Calu3 (cell line): ENCODE measurements around the gene SEMA5A. TPM values are rescaled to one million over a fixed set of nuclear protein-coding genes. Genes with fewer than 3 reads are reported as not detected.

Experiments
- BruUV-seq: library from RNA; stranded (reverse); fragments of 400-500 nt; replicated peaks from 2 replicates; lab custom pipeline; 2021; lab: Mats Ljungman, UMichigan
- CTCF ChIA-PET: fragments of 300-600 bp; sonication (Branson Sonifier 250); formaldehyde crosslinking; loops from one replicate; lab custom pipeline; 2022; ENCODE audit warnings: antibody characterized with exemption; lab: Charles Lee
- DNase-seq: peaks from one replicate; pipeline ENCODE4 v3.0.0; 2022
- H3K27ac Mint-ChIP-seq: one replicate; pipeline ENCODE4 v1.8.0; 2022; ENCODE audit warnings: mixed read lengths; ENCODE audit not compliant: unreplicated experiment
- H3K27me3 Mint-ChIP-seq: one replicate; pipeline ENCODE4 v1.8.0; 2022; ENCODE audit warnings: mixed read lengths; ENCODE audit not compliant: unreplicated experiment
- H3K36me3 Mint-ChIP-seq: one replicate; pipeline ENCODE4 v1.8.0; 2022; ENCODE audit warnings: mild to moderate bottlenecking, moderate library complexity, mixed read lengths; ENCODE audit not compliant: insufficient read depth, unreplicated experiment
- H3K4me1 Mint-ChIP-seq: one replicate; pipeline ENCODE4 v1.8.0; 2022; ENCODE audit warnings: mild to moderate bottlenecking, low read depth, mixed read lengths; ENCODE audit not compliant: unreplicated experiment
- H3K4me3 Mint-ChIP-seq: one replicate; pipeline ENCODE4 v1.8.0; 2022; ENCODE audit warnings: mild to moderate bottlenecking, low read depth, moderate library complexity, mixed read lengths; ENCODE audit not compliant: unreplicated experiment
- H3K9me3 Mint-ChIP-seq: one replicate; pipeline ENCODE4 v1.8.0; 2022; ENCODE audit warnings: low read depth, mixed read lengths; ENCODE audit not compliant: unreplicated experiment
- CTCF ChIP-seq: fragments of 200-600 bp; IDR thresholded peaks from one replicate; pipeline ENCODE4 v1.8.0; 2022; ENCODE audit warnings: antibody characterized with exemption; ENCODE audit not compliant: unreplicated experiment
- intact Hi-C: fragments of 100-400 bp; cut with micrococcal nuclease; formaldehyde crosslinking; loops from one replicate; pipeline ENCODE4 v1.10.0; 2022; ENCODE audit not compliant: unreplicated experiment
- total RNA-seq: library from RNA; stranded (reverse); gene quantifications from 2 replicates; pipeline ENCODE4 v1.2.3, GENCODE V29; 2022

Gene SEMA5A
- total RNA-seq, 1 experiment from 2014 or later, result 0.52 TPM

- intact Hi-C loops, result no loop called here
- Mint-ChIP-seq H3K9me3 (no peaks in the 10 kb centered on the region), H3K4me3 (no peak overlapping the region), H3K27ac (no peak overlapping the region), H3K4me1 (no peaks in the 10 kb centered on the region), H3K27me3 (no peaks in the 10 kb centered on the region), H3K36me3 (no peaks in the 10 kb centered on the region)
- CTCF ChIA-PET, result no interaction called here
- DNase-seq, result no peak
- BruUV-seq, result no TSS peak
- TF ChIP-seq CTCF, result no peak
Observed at GRCh38 chr5:9543311-9543920, 2.5 kb downstream of the SEMA5A start.

GRCh38 chr5:9540791-9541190 lies 5.1 kb downstream of the SEMA5A start:
- Mint-ChIP-seq H3K4me1 (no peaks in the 10 kb centered on the region), H3K4me3 (no peak overlapping the region), H3K27ac (no peak overlapping the region), H3K36me3 (no peaks in the 10 kb centered on the region), H3K27me3 (no peaks in the 10 kb centered on the region), H3K9me3 (peaks cover 2% of the 10 kb centered on the region)
- intact Hi-C loops, result no loop called here
- CTCF ChIA-PET, result no interaction called here
- BruUV-seq, result no TSS peak
- no peak for TF ChIP-seq CTCF
- no peak for DNase-seq

- Mint-ChIP-seq H3K27ac (no peak overlapping the region), H3K4me1 (no peaks in the 10 kb centered on the region), H3K36me3 (no peaks in the 10 kb centered on the region), H3K4me3 (no peak overlapping the region), H3K9me3 (peaks cover 2% of the 10 kb centered on the region), H3K27me3 (no peaks in the 10 kb centered on the region)
- DNase-seq, result no peak
- intact Hi-C loops, result no loop called here
- no TSS peak for BruUV-seq
- no peak for TF ChIP-seq CTCF
- CTCF ChIA-PET, result no interaction called here
Observed at GRCh38 chr5:9538504-9538903, 7.4 kb downstream of the SEMA5A start.

- no peaks in the 10 kb centered on the region for H3K27me3 Mint-ChIP-seq
- no peaks in the 10 kb centered on the region for H3K36me3 Mint-ChIP-seq
- no peak overlapping the region for H3K4me3 Mint-ChIP-seq
- no peak for DNase-seq
- H3K9me3 Mint-ChIP-seq, result peaks cover 2% of the 10 kb centered on the region
- CTCF ChIA-PET, result no interaction called here
- BruUV-seq, result no TSS peak
- H3K27ac Mint-ChIP-seq, result no peak overlapping the region
- intact Hi-C loops, result no loop called here
- no peaks in the 10 kb centered on the region for H3K4me1 Mint-ChIP-seq
- no peak for TF ChIP-seq CTCF
Observed at GRCh38 chr5:9537223-9538141, 8.4 kb downstream of the SEMA5A start.
